22Rv1 (cell line): ENCODE results near the gene CORO1C.

Experiments
- CTCF ChIP-seq: fragments of 450-650 bp; IDR thresholded peaks from 2 replicates; pipeline ENCODE4 v1.5.1; 2017; ENCODE audit warnings: mild to moderate bottlenecking
- ZFX ChIP-seq: fragments of 450-650 bp; IDR thresholded peaks from 2 replicates; pipeline ENCODE4 v1.6.1; 2017; ENCODE audit warnings: antibody characterized with exemption, borderline replicate concordance

GRCh38 chr12:108604208-108604941 is 126.9 kb downstream of the CORO1C start:
- TF ChIP-seq CTCF (no peak), ZFX (no peak)
